ENCODE measurements around the gene DIDO1. TPM values are rescaled to one million over a fixed set of nuclear protein-coding genes. Genes with fewer than 3 reads are reported as not detected.

DIDO1 gene
- total and polyA plus RNA-seq, 12 donors, result 19.0 to 51.3 (median 37.3) TPM

DNA sequence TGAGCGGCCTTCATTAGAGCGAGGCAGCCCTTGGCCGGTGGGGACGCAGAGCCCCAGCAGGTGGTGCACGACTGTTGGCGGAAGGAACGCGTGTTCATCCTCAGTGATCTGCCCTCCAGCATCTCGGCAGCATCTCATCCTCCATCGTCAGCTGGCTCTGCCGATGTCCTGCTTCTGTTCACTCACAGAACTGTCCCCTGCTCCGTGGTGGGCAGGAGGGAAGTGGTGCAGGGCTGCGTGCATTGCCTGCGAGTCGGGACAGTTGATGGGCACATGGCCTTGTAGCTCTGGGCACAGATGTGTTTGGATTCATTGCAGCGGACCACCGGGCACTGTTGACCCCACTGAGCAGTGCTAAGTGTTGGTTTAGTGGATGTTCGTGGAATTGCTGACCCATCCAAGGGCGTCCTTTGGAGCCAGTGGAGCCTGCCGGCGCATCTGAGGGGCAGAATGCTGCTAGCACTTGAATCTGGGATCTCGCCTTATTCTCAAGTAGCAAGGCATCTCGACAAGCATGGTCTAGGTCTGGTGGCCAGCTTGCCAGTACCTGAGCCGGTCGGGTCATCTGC, 19.6 kb upstream of the DIDO1 start:
- Histone ChIP-seq H3K9me3 (replicated peaks in 1 of 3) (no peaks in the 10 kb centered on the region), H3K4me3 (no peak overlapping the region), H3K36me3 (replicated peaks in 1 of 2) (peaks cover 0 to 58% of the 10 kb centered on the region in 2 donors), H3K4me1 (replicated peaks in 1 of 2) (no peaks in the 10 kb centered on the region), H3K27me3 (no peaks in the 10 kb centered on the region), H3K27ac (no peak overlapping the region)
- 73 to 84% (median 78%) methylated on average over 9 to 25 of the region's 25 CpGs for WGBS, 4 donors
- TF ChIP-seq, protein P1, sequence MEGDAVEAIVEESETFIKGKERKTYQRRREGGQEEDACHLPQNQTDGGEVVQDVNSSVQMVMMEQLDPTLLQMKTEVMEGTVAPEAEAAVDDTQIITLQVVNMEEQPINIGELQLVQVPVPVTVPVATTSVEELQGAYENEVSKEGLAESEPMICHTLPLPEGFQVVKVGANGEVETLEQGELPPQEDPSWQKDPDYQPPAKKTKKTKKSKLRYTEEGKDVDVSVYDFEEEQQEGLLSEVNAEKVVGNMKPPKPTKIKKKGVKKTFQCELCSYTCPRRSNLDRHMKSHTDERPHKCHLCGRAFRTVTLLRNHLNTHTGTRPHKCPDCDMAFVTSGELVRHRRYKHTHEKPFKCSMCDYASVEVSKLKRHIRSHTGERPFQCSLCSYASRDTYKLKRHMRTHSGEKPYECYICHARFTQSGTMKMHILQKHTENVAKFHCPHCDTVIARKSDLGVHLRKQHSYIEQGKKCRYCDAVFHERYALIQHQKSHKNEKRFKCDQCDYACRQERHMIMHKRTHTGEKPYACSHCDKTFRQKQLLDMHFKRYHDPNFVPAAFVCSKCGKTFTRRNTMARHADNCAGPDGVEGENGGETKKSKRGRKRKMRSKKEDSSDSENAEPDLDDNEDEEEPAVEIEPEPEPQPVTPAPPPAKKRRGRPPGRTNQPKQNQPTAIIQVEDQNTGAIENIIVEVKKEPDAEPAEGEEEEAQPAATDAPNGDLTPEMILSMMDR (IDR thresholded peaks at IDR 0.05), result peak in 1 of 6 experiments; percentile 3
- TF ChIP-seq POLR2A (IDR thresholded peaks at IDR 0.05), result no peak
- intact Hi-C loops (cut with DNase I), result no loop called here
- no peak for DNase-seq

DNA sequence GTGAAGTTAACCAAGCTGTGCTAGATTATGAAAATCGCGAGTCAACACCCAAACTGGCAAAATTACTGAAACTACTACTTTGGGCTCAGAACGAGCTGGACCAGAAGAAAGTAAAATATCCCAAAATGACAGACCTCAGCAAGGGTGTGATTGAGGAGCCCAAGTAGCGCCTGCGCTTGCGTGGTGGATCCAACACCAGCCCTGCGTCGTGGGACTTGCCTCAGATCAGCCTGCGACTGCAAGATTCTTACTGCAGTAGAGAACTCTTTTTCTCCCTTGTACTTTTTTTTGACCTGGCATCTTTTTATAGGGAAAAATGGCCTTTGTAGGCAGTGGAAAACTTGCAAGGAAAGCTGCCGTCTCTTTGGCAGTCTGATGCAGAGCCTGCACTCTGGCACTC, 18.4 kb upstream of the DIDO1 start:
- TF ChIP-seq, protein P1 (IDR thresholded peaks at IDR 0.05), result no peak
- no peak for TF ChIP-seq POLR2A (IDR thresholded peaks at IDR 0.05)
- no peak for DNase-seq
- no peak overlapping the region for H3K4me3 ChIP-seq
- no peaks in the 10 kb centered on the region for H3K9me3 ChIP-seq (replicated peaks in 1 of 3)
- no peaks in the 10 kb centered on the region for H3K27me3 ChIP-seq
- H3K36me3 ChIP-seq (replicated peaks in 1 of 2), result peaks cover 0 to 52% of the 10 kb centered on the region in 2 donors
- H3K27ac ChIP-seq, result no peak overlapping the region
- intact Hi-C loops (cut with DNase I), result no loop called here
- peaks cover under 1 to 2% of the 10 kb centered on the region in 2 donors for H3K4me1 ChIP-seq (replicated peaks in 1 of 2)
- 91 to 98% (median 94%) methylated on average over 10 of the region's 10 CpGs for WGBS, 4 donors

DNA sequence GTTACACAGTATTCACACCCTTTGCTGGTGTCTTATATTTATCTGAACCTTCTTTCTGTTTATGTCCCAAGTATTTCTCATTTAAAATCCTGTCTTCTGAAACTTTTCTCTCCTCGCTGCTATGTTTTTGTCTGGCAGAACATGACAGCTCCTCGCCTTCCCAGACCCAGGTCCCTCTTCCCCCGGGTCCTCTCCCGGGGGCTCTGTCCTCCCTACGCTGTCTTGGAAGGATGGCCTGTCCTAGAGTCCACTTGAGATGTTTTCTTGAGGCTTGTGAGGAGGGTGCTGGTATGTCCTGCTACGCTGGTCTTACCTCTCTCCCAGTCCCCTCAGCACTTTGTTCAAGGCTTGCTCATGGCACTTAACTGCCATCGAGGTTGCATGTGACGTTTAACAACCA, 17.9 kb upstream of the DIDO1 start:
- Histone ChIP-seq H3K27ac (no peak overlapping the region), H3K36me3 (replicated peaks in 1 of 2) (peaks cover 0 to 52% of the 10 kb centered on the region in 2 donors), H3K4me1 (replicated peaks in 1 of 2) (peaks cover 6 to 8% of the 10 kb centered on the region in 2 donors), H3K27me3 (no peaks in the 10 kb centered on the region), H3K4me3 (no peak overlapping the region), H3K9me3 (replicated peaks in 1 of 3) (no peaks in the 10 kb centered on the region)
- DNase-seq, result no peak
- WGBS, 4 donors, result 94 to 95% (median 94%) methylated on average over 8 of the region's 8 CpGs
- no peak for TF ChIP-seq POLR2A (IDR thresholded peaks at IDR 0.05)
- TF ChIP-seq, protein P1 (IDR thresholded peaks at IDR 0.05), result no peak
- intact Hi-C loops (cut with DNase I), result no loop called here

DNA sequence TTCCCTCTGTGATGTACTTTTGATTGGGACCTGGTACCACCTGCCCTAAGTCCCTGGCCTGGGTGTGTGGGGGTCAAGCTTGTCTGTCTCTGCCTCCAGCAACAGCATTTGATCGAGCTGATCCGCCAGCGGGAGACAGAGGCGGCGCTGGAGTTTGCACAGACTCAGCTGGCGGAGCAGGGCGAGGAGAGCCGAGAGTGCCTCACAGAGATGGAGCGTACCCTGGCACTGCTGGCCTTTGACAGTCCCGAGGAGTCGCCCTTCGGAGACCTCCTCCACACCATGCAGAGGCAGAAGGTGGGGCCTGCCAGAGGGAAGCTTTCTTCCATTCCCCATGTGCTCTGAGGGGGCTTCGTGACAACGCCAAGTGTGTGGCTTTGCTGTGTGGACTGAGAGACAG, 17.1 kb upstream of the DIDO1 start:
- peaks cover 0 to 52% of the 10 kb centered on the region in 2 donors for H3K36me3 ChIP-seq (replicated peaks in 1 of 2)
- H3K4me3 ChIP-seq, result no peak overlapping the region
- H3K27me3 ChIP-seq, result no peaks in the 10 kb centered on the region
- H3K4me1 ChIP-seq (replicated peaks in 1 of 2), result peaks cover 12 to 15% of the 10 kb centered on the region in 2 donors
- no peak for TF ChIP-seq POLR2A (IDR thresholded peaks at IDR 0.05)
- TF ChIP-seq, protein P1 (IDR thresholded peaks at IDR 0.05), result no peak
- intact Hi-C loops (cut with DNase I), result no loop called here
- 94 to 97% (median 95%) methylated on average over 14 of the region's 14 CpGs for WGBS, 4 donors
- no peaks in the 10 kb centered on the region for H3K9me3 ChIP-seq (replicated peaks in 1 of 3)
- no peak overlapping the region for H3K27ac ChIP-seq
- no peak for DNase-seq
